IMR-90 (cell line): ENCODE data around the gene PGM2. TPM values are rescaled to one million over a fixed set of nuclear protein-coding genes. Genes with fewer than 3 reads are reported as not detected.

Experiments
- ATAC-seq: fragments of 200-7000 bp; cut with Tn5 transposase; 2 replicates; pipeline ENCODE4 v1.9.1; 2020; ENCODE audit warnings: low read depth, mild to moderate bottlenecking, moderate library complexity
- BruUV-seq: library from RNA; stranded (reverse); fragments of 400-500 nt; replicated peaks from 2 replicates; lab custom pipeline; 2021; lab: Mats Ljungman, UMichigan
- CTCF ChIA-PET: fragments of 300-600 bp; formaldehyde crosslinking; extraction: SDS; loops from one replicate; lab custom pipeline; 2021; ENCODE audit warnings: antibody characterized with exemption; lab: Yijun Ruan, JAX
- POLR2A ChIA-PET: fragments of 300-600 bp; sonication (Branson Sonifier 250); formaldehyde crosslinking; loops from one replicate; lab custom pipeline; 2022; ENCODE audit warnings: antibody characterized with exemption; ENCODE audit not compliant: unreplicated experiment; lab: Charles Lee
- DNase-seq: peaks from one replicate; pipeline ENCODE4 v3.0.0; 2013
- H2AFZ ChIP-seq: replicated peaks from 2 replicates; pipeline ENCODE3; 2013; ENCODE audit warnings: low read length, mild to moderate bottlenecking; ENCODE audit not compliant: poor library complexity
- H2AK5ac ChIP-seq: 2 replicates; pipeline ENCODE4 v1.6.1; 2013; ENCODE audit warnings: low read depth, low read length, inconsistent platforms
- H2AK9ac ChIP-seq: replicated peaks from 2 replicates; pipeline ENCODE3; 2013; ENCODE audit warnings: mild to moderate bottlenecking, low read depth, low read length, moderate library complexity; ENCODE audit not compliant: poor library complexity
- H2BK120ac ChIP-seq: 2 replicates; pipeline ENCODE4 v1.6.1; 2013; ENCODE audit warnings: low read depth, low read length, inconsistent platforms
- H2BK15ac ChIP-seq: 3 replicates; pipeline ENCODE4 v1.6.1; 2013; ENCODE audit warnings: low read depth, low read length, inconsistent platforms
- H2BK20ac ChIP-seq: 2 replicates; pipeline ENCODE4 v1.6.1; 2013; ENCODE audit warnings: low read depth, mild to moderate bottlenecking, inconsistent platforms, low read length, moderate library complexity
- H2BK5ac ChIP-seq: 2 replicates; pipeline ENCODE4 v1.6.1; 2013; ENCODE audit warnings: mild to moderate bottlenecking, low read depth, low read length, inconsistent platforms; ENCODE audit not compliant: poor library complexity, severe bottlenecking
- H3K14ac ChIP-seq: replicated peaks from 2 replicates; pipeline ENCODE4 v1.6.1; 2013; ENCODE audit warnings: low read depth, low read length, inconsistent platforms
- H3K18ac ChIP-seq: 2 replicates; pipeline ENCODE4 v1.6.1; 2013; ENCODE audit warnings: low read depth, low read length, control low read depth
- H3K23ac ChIP-seq: 2 replicates; pipeline ENCODE4 v1.6.1; 2013; ENCODE audit warnings: low read depth, low read length, inconsistent platforms
- H3K27ac ChIP-seq: 2 replicates; pipeline ENCODE4 v1.5.1; 2013; ENCODE audit warnings: mild to moderate bottlenecking, control low read depth, low read length; ENCODE audit not compliant: insufficient read depth
- H3K27me3 ChIP-seq: 2 replicates; pipeline ENCODE4 v1.6.1; 2013; ENCODE audit warnings: low read length; ENCODE audit not compliant: control insufficient read depth, insufficient read depth
- H3K36me3 ChIP-seq: 2 replicates; pipeline ENCODE4 v1.6.1; 2013; ENCODE audit warnings: low read length, mixed read lengths; ENCODE audit not compliant: control insufficient read depth, insufficient read depth
- H3K4ac ChIP-seq: 2 replicates; pipeline ENCODE4 v1.6.1; 2013; ENCODE audit warnings: low read depth, low read length, inconsistent platforms
- H3K4me1 ChIP-seq: 2 replicates; pipeline ENCODE4 v1.6.1; 2013; ENCODE audit warnings: low read length, mixed read lengths; ENCODE audit not compliant: control insufficient read depth, insufficient read depth
- H3K4me2 ChIP-seq: 2 replicates; pipeline ENCODE4 v1.6.1; 2013; ENCODE audit warnings: low read depth, mild to moderate bottlenecking, control low read depth, low read length, moderate library complexity
- H3K4me3 ChIP-seq: 2 replicates; pipeline ENCODE4 v1.5.1; 2013; ENCODE audit warnings: low read depth, mild to moderate bottlenecking, control low read depth, low read length, moderate library complexity; ENCODE audit not compliant: insufficient read depth
- H3K56ac ChIP-seq: 2 replicates; pipeline ENCODE4 v1.6.1; 2013; ENCODE audit warnings: low read length, inconsistent platforms; ENCODE audit not compliant: insufficient read depth; ENCODE audit errors: extremely low read depth
- H3K79me1 ChIP-seq, 2 experiments: 2 replicates each; pipeline ENCODE4 v1.6.1; 2013; ENCODE audit warnings: low read length in 2 of 2, inconsistent platforms in 1 of 2, low read depth in 1 of 2
- H3K9ac ChIP-seq: 2 replicates; pipeline ENCODE4 v1.6.1; 2013; ENCODE audit warnings: low read depth, low read length, control low read depth
- H3K9me1 ChIP-seq: 2 replicates; pipeline ENCODE4 v1.6.1; 2013; ENCODE audit warnings: low read length, inconsistent platforms; ENCODE audit not compliant: insufficient read depth
- H3K9me3 ChIP-seq: 2 replicates; pipeline ENCODE4 v1.6.1; 2013; ENCODE audit warnings: low read length; ENCODE audit not compliant: control insufficient read depth, insufficient read depth
- H4K20me1 ChIP-seq: 2 replicates; pipeline ENCODE4 v1.6.1; 2013; ENCODE audit warnings: low read length, inconsistent platforms; ENCODE audit not compliant: insufficient read depth
- H4K5ac ChIP-seq: 2 replicates; pipeline ENCODE4 v1.6.1; 2013; ENCODE audit warnings: mild to moderate bottlenecking, low read depth, low read length, control low read depth
- H4K8ac ChIP-seq, 2 experiments: 2 replicates each; pipeline ENCODE4 v1.6.1; 2013; ENCODE audit warnings: low read depth in 2 of 2, low read length in 2 of 2, control low read depth in 1 of 2, inconsistent platforms in 1 of 2
- H4K91ac ChIP-seq: 2 replicates; pipeline ENCODE4 v1.6.1; 2013; ENCODE audit warnings: low read depth, low read length, inconsistent platforms; ENCODE audit not compliant: insufficient read depth
- MAZ ChIP-seq: IDR thresholded peaks from 2 replicates; pipeline ENCODE4 v1.6.1; 2012; ENCODE audit warnings: low read depth, mild to moderate bottlenecking, low read length, improper control_type of control experiment, moderate library complexity, borderline replicate concordance
- MXI1 ChIP-seq: IDR thresholded peaks from 2 replicates; pipeline ENCODE4 v1.6.1; 2012; ENCODE audit warnings: low read depth, mild to moderate bottlenecking, low read length, moderate library complexity, borderline replicate concordance
- NFE2L2 ChIP-seq: fragments of 150-350 bp; IDR thresholded peaks from 2 replicates; pipeline ENCODE4 v1.6.1; 2016; ENCODE audit warnings: low read depth, mild to moderate bottlenecking, low read length
- dilution Hi-C: fragments of 300-500 bp; cut with HindIII; formaldehyde crosslinking; loops from one replicate; pipeline ENCODE4 v1.14.3; 2018; ENCODE audit warnings: low sequenced_read_pairs; ENCODE audit not compliant: unreplicated experiment
- in situ Hi-C: fragments of 300-500 bp; cut with MboI; formaldehyde crosslinking; loops from 3 replicates; pipeline ENCODE4 v1.14.3; 2019; ENCODE audit warnings: low sequenced_read_pairs, inconsistent platforms, mixed read lengths
- intact Hi-C: fragments of 100-400 bp; cut with micrococcal nuclease; formaldehyde crosslinking; loops from 2 replicates; pipeline ENCODE4 v1.10.0; 2022
- polyA plus RNA-seq, 3 experiments: library from polyadenylated mRNA; depleted of rRNA; stranded (reverse); fragments of >200 nt; gene quantifications; 2 replicates each; pipeline ENCODE4 v1.2.3, GENCODE V29; 2012; ENCODE audit warnings: low replicate concordance in 1 of 3
- total RNA-seq: library from RNA; depleted of rRNA; stranded (reverse); fragments of >200 nt; gene quantifications from 2 replicates; pipeline ENCODE4 v1.2.3, GENCODE V29; 2012

PGM2 gene
- total and polyA plus RNA-seq, 2 of the 4 experiments (the other 2 are of a cell fraction): 18.7 to 26.2 TPM

DNA sequence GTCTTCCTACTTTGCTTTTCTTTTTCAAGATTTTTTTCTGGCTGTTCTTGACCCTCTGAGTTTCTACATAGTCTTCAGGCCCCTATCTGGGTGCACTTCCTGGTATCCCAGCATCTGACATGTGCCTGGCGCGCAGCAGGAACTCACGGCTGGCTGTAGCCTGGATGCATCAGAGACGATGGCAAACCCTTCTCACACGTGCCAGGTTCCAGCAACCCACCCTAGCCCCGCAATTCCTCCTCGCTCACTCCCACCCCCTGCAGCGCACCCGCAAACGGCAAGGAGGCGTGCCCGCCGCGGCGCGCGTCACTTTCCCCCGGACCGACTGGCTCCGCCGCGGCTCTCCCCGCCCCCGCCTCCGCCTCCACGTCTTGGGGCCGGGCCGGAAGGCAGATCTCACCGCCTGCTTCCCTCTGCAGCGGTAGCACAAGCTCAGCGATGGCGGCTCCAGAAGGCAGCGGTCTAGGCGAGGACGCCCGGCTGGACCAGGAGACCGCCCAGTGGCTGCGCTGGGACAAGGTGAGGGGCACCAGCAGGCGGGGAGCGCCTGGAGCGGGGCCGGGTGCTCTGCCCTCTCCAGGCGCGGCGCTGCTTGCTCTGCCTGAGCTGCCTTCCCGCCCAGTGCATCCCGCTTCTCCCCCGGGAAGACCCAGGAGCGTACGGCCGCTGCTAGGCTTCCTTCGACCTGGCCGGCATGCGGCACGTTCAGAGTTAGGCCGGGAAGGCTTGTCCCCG lies at the start of gene PGM2 (continued):
- peak; percentile 83 for TF ChIP-seq MXI1

DNA sequence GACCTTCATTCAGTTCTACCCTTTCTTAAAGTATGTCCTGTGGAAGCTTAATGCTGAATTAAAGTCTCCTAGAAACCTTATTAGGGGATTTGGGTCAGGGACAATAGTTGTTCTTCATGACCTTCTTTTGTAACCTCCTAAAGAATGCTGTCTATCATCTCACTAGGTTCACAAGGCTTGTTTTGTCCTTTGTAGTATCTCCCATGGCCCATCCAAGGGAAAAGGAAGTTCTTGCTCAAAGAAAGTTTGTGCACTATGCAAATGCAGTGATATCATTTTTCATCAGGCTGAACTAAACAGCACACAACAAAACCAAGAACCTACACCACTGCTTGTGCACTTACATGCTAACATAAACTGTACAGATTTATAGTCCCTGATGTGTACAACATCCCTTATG lies 46.6 kb upstream of the PGM2 start:
- Histone ChIP-seq H4K8ac (no peak overlapping the region), H2AK5ac (no peak overlapping the region), H3K18ac (no peak overlapping the region), H4K5ac (no peak overlapping the region), H2BK20ac (no peak overlapping the region), H2BK15ac (no peak overlapping the region), H3K23ac (no peak overlapping the region), H3K9ac (no peak overlapping the region), H3K9me3 (no peaks in the 10 kb centered on the region), H3K4me3 (no peak overlapping the region), H3K14ac (no peak overlapping the region), H3K36me3 (no peaks in the 10 kb centered on the region), H2BK120ac (no peak overlapping the region), H3K9me1 (no peaks in the 10 kb centered on the region), H2BK5ac (no peak overlapping the region), H2AFZ (no peak overlapping the region), H3K27ac (no peak overlapping the region), H2AK9ac (no peak overlapping the region), H3K56ac (no peak overlapping the region), H3K4me1 (no peaks in the 10 kb centered on the region), H3K27me3 (peaks cover 17% of the 10 kb centered on the region), H3K4ac (no peak overlapping the region), H4K91ac (no peak overlapping the region), H4K20me1 (no peaks in the 10 kb centered on the region), H3K79me1 (no peaks in the 10 kb centered on the region), H3K4me2 (no peak overlapping the region)
- no peak for ATAC-seq
- ChIA-PET POLR2A (no interaction called here), CTCF (no interaction called here)
- no TSS peak for BruUV-seq
- TF ChIP-seq NFE2L2: no peak
- TF ChIP-seq MAZ: no peak
- in situ Hi-C loops: no loop called here
- dilution Hi-C loops: no loop called here
- no peak for DNase-seq
- intact Hi-C loops: no loop called here
